NT2/D1 (cell line): ENCODE results near the gene ARL5C.

ENCODE experiments used
- YY1 ChIP-seq: IDR thresholded peaks from 2 replicates; pipeline ENCODE4 v1.6.1; 2011; ENCODE audit not compliant: insufficient read length, insufficient read depth
- ZNF274 ChIP-seq: IDR thresholded peaks from 2 replicates; pipeline ENCODE4 v1.6.1; 2011; ENCODE audit warnings: mild to moderate bottlenecking, low read depth, low read length

DNA sequence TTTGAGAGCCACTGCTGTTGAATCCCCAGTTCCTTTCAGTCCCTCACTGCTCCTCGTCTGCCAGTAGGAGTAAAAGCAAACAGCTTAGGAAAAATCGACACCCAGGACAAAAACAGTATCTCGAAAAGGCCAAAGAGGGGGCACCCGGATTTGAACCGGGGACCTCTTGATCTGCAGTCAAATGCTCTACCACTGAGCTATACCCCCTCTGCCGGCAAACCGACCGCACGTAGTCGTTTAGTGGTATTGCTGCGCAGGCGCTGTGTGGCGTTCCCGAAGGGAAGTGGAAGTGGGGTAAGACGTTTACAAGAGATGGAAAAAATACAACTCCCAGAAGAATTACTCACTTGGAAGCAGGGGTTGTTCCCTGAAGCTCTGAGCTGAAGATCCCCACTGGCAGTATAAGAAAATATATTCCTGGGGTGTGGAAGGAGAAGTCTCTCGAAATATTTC, 12.3 kb downstream of the ARL5C start:
- TF ChIP-seq YY1 (no peak), ZNF274 (no peak)
